T-helper 17 cell (primary cell): ENCODE data around the gene CDNF. TPM values are rescaled to one million over a fixed set of nuclear protein-coding genes. Genes with fewer than 3 reads are reported as not detected.
"Not testable (repeated sequence)": the region's sequence is repeated elsewhere in the genome, so short reads cannot be mapped to it uniquely, and the experiment has no call there.

Experiments used
- ATAC-seq: fragments of 150-1000 bp; cut with Tn5 transposase; 2 replicates; pipeline ENCODE4 v1.10.0; 2021; ENCODE audit warnings: mild to moderate bottlenecking, moderate library complexity
- DNase-seq, 3 donors: peaks; one replicate each; pipeline versions ENCODE4 v3.0.0 to v3.0.0-alpha.2; 2020 to 2021
- H3K9me3 ChIP-seq: one replicate; pipeline ENCODE4 v1.7.0; 2013; ENCODE audit warnings: low read length, mild to moderate bottlenecking; ENCODE audit not compliant: control insufficient read depth, poor library complexity, severe bottlenecking
- H3K27ac Mint-ChIP-seq: one replicate; pipeline ENCODE4 v1.8.0; 2022; ENCODE audit warnings: mild to moderate bottlenecking, moderate library complexity, mixed read lengths
- H3K27me3 Mint-ChIP-seq: one replicate; pipeline ENCODE4 v1.8.0; 2022; ENCODE audit warnings: mixed read lengths
- H3K36me3 Mint-ChIP-seq: one replicate; pipeline ENCODE4 v1.8.0; 2022; ENCODE audit warnings: low read depth, mixed read lengths
- H3K4me1 Mint-ChIP-seq: one replicate; pipeline ENCODE4 v1.8.0; 2022; ENCODE audit warnings: mild to moderate bottlenecking, mixed read lengths
- H3K4me3 Mint-ChIP-seq: one replicate; pipeline ENCODE4 v1.8.0; 2022; ENCODE audit warnings: mild to moderate bottlenecking, moderate library complexity, mixed read lengths
- total RNA-seq, 4 donors: library from RNA in 2 of 4; stranded (reverse) in 2 of 4; gene quantifications; one replicate each; pipeline ENCODE4 v1.2.3 and lab custom pipeline; 2022 to 2026

The CDNF gene
- total RNA-seq (1 to 10 TPM in 1 of 2 donors, under 1 TPM in 1; 0.62 to 3.2 TPM), total RNA-seq (lab: John Stamatoyannopoulos, UW) (0.35 to 1.1 reads per million in 2 donors)

GRCh38 chr10:14837757-14838581 is at the start of gene CDNF, which contains the start of the genes HSPA14 and MSANTD7:
Gene CDNF, minus strand, starts transcription at chr10:14838037. Its CDS starts 91 bp downstream, at chr10:14837946.
Gene HSPA14, plus strand, starts transcription at chr10:14838306. Its CDS starts 97 bp downstream, at chr10:14838403.
Gene MSANTD7, plus strand, starts transcription at chr10:14838306. Its CDS starts 3,979 bp downstream, at chr10:14842285.
- Mint-ChIP-seq H3K27me3 (no peaks in the 10 kb centered on the region), H3K4me1 (peaks cover 19% of the 10 kb centered on the region), H3K36me3 (peaks cover 18% of the 10 kb centered on the region), H3K4me3 (peak within 1 kb of the TSS; percentile 95), H3K27ac (peak within 1 kb of the TSS; percentile 94)
- ATAC-seq, result peak; percentile 96
- no peaks in the 10 kb centered on the region for H3K9me3 ChIP-seq
- DNase-seq, result peak; percentile 98 to 99 (median 99)

GRCh38 chr10:14884082-14884481 is 46.2 kb upstream of the CDNF start:
- DNase-seq (no peak), ATAC-seq (no peak)
- H3K36me3 Mint-ChIP-seq, result no peaks in the 10 kb centered on the region
- no peaks in the 10 kb centered on the region for H3K27me3 Mint-ChIP-seq
- H3K9me3 ChIP-seq, result no peaks in the 10 kb centered on the region
- H3K4me3 Mint-ChIP-seq, result no peak overlapping the region
- peaks cover 20% of the 10 kb centered on the region for H3K4me1 Mint-ChIP-seq
- H3K27ac Mint-ChIP-seq, result no peak overlapping the region

GRCh38 chr10:14880229-14880628 is 42.4 kb upstream of the CDNF start:
- ATAC-seq (no peak), DNase-seq (no peak)
- H3K4me1 Mint-ChIP-seq, result peaks cover 28% of the 10 kb centered on the region
- H3K4me3 Mint-ChIP-seq, result peak overlapping the region; percentile 91
- no peaks in the 10 kb centered on the region for H3K27me3 Mint-ChIP-seq
- H3K9me3 ChIP-seq, result no peaks in the 10 kb centered on the region
- H3K36me3 Mint-ChIP-seq, result no peaks in the 10 kb centered on the region
- peak overlapping the region; percentile 79 for H3K27ac Mint-ChIP-seq

- H3K36me3 Mint-ChIP-seq, result no peaks in the 10 kb centered on the region
- no peak for DNase-seq
Observed at GRCh38 chr10:14879928-14880193, 42.0 kb upstream of the CDNF start.

GRCh38 chr10:14879124-14879927 is 41.5 kb upstream of the CDNF start:
- DNase-seq (peak in 2 of 3 donors; percentile 32 to 39), ATAC-seq (peak; percentile 14)
- Mint-ChIP-seq H3K36me3 (no peaks in the 10 kb centered on the region), H3K27ac (peak overlapping the region; percentile 79), H3K27me3 (no peaks in the 10 kb centered on the region), H3K4me1 (peaks cover 28% of the 10 kb centered on the region), H3K4me3 (peak overlapping the region; percentile 91)
- H3K9me3 ChIP-seq, result no peaks in the 10 kb centered on the region

More at GRCh38 chr10:14879928-14880193, 42.0 kb upstream of the CDNF start:
- Mint-ChIP-seq H3K4me3 (peak overlapping the region; percentile 91), H3K4me1 (peaks cover 28% of the 10 kb centered on the region), H3K27me3 (no peaks in the 10 kb centered on the region), H3K27ac (peak overlapping the region; percentile 79)
- no peak for ATAC-seq
- H3K9me3 ChIP-seq, result no peaks in the 10 kb centered on the region

GRCh38 chr10:14878266-14879123 is 40.7 kb upstream of the CDNF start, which contains the start of gene SUV39H2:
Gene SUV39H2, plus strand, starts transcription at chr10:14878866. Its CDS starts 23 bp downstream, at chr10:14878889.
- H3K9me3 ChIP-seq, result no peaks in the 10 kb centered on the region
- Mint-ChIP-seq H3K4me3 (peak within 1 kb of the TSS; percentile 91), H3K27me3 (no peaks in the 10 kb centered on the region), H3K4me1 (peaks cover 25% of the 10 kb centered on the region), H3K27ac (peak within 1 kb of the TSS; percentile 89), H3K36me3 (no peaks in the 10 kb centered on the region)
- ATAC-seq (peak; percentile 90), DNase-seq (peak; percentile 79 to 92 (median 89))

- H3K36me3 Mint-ChIP-seq, result no peaks in the 10 kb centered on the region
- no peaks in the 10 kb centered on the region for H3K9me3 ChIP-seq
- DNase-seq (no peak), ATAC-seq (no peak)
- peak overlapping the region; percentile 76 for H3K4me3 Mint-ChIP-seq
- H3K27me3 Mint-ChIP-seq, result no peaks in the 10 kb centered on the region
- peak overlapping the region; percentile 3 for H3K27ac Mint-ChIP-seq
- peaks cover 17% of the 10 kb centered on the region for H3K4me1 Mint-ChIP-seq
Observed at GRCh38 chr10:14876764-14877163, 38.9 kb upstream of the CDNF start.

GRCh38 chr10:14875941-14876340 is 38.1 kb upstream of the CDNF start:
- no peaks in the 10 kb centered on the region for H3K27me3 Mint-ChIP-seq
- DNase-seq (no peak), ATAC-seq (no peak)
- peak overlapping the region; percentile 3 for H3K27ac Mint-ChIP-seq
- no peaks in the 10 kb centered on the region for H3K9me3 ChIP-seq
- H3K4me3 Mint-ChIP-seq, result peak overlapping the region; percentile 7
- H3K36me3 Mint-ChIP-seq, result no peaks in the 10 kb centered on the region
- peaks cover 17% of the 10 kb centered on the region for H3K4me1 Mint-ChIP-seq

- no peak overlapping the region for H3K4me3 Mint-ChIP-seq
- H3K27ac Mint-ChIP-seq, result peak overlapping the region; percentile 4
- peaks cover 2% of the 10 kb centered on the region for H3K36me3 Mint-ChIP-seq
Observed at GRCh38 chr10:14873090-14873760, 35.4 kb upstream of the CDNF start.

GRCh38 chr10:14864871-14865270 is 27.0 kb upstream of the CDNF start:
- not testable (repeated sequence) for ATAC-seq, DNase-seq, H3K27ac Mint-ChIP-seq, H3K9me3 ChIP-seq, H3K27me3 Mint-ChIP-seq, H3K4me3 Mint-ChIP-seq
- Mint-ChIP-seq H3K36me3 (peaks cover 11% of the 10 kb centered on the region), H3K4me1 (peaks cover 11% of the 10 kb centered on the region)

More at GRCh38 chr10:14873090-14873760, 35.4 kb upstream of the CDNF start:
- Mint-ChIP-seq H3K27me3 (no peaks in the 10 kb centered on the region), H3K4me1 (peaks cover 9% of the 10 kb centered on the region)
- DNase-seq (no peak), ATAC-seq (no peak)
- no peaks in the 10 kb centered on the region for H3K9me3 ChIP-seq

GRCh38 chr10:14864466-14864865 is 26.6 kb upstream of the CDNF start:
- not testable (repeated sequence) for H3K36me3 Mint-ChIP-seq, H3K27me3 Mint-ChIP-seq, H3K27ac Mint-ChIP-seq, ATAC-seq, H3K4me3 Mint-ChIP-seq, H3K9me3 ChIP-seq, DNase-seq
- peaks cover 11% of the 10 kb centered on the region for H3K4me1 Mint-ChIP-seq

GRCh38 chr10:14860791-14861190 is 23.0 kb upstream of the CDNF start:
- Mint-ChIP-seq H3K4me3 (no peak overlapping the region), H3K27ac (peak overlapping the region; percentile 10), H3K36me3 (peaks cover 9% of the 10 kb centered on the region), H3K27me3 (no peaks in the 10 kb centered on the region), H3K4me1 (peaks cover 16% of the 10 kb centered on the region)
- ATAC-seq (no peak), DNase-seq (no peak)
- no peaks in the 10 kb centered on the region for H3K9me3 ChIP-seq
